ENCODE data around the gene PSMC3. TPM values are rescaled to one million over a fixed set of nuclear protein-coding genes. Genes with fewer than 3 reads are reported as not detected.

Gene PSMC3
- total and polyA plus RNA-seq, 9 of the 15 experiments (the other 6 are each of a cell fraction or from before 2014, with no cell fraction given): 44.3 to 324 (median 240) TPM

- peak overlapping the region in 1 of 2 experiments; percentile 7; a peak in 1 of 4 replicates for H3K9ac ChIP-seq (ENCODE audit: insufficient read depth in 1 of 2, low read depth in 2 of 2, low read length in 2 of 2)
- TF ChIP-seq RBFOX2 (IDR thresholded peaks at IDR 0.05; ENCODE audit: low read depth, low read length) (peak; percentile 36), USF1 (CRISPR knock-in tag; IDR thresholded peaks at IDR 0.05) (no peak), POLR2G (IDR thresholded peaks at IDR 0.05; ENCODE audit: low read depth, low read length) (peak; percentile 58), XRCC4 (IDR thresholded peaks at IDR 0.05; ENCODE audit: extremely low read depth, insufficient read depth, insufficient read length) (no peak), GTF2A2 (tag; IDR thresholded peaks at IDR 0.05) (no peak), POLR2AphosphoS2 (IDR thresholded peaks at IDR 0.05; ENCODE audit: low read length) (no peak)
- H3K27ac ChIP-seq (ENCODE audit: extremely low read depth, low read depth, low read length): no peak overlapping the region
- FAIRE-seq: no peak
- no peak overlapping the region for H2AFZ ChIP-seq (ENCODE audit: low read depth, low read length)
- H3K4me1 ChIP-seq (replicated peaks in 1 of 2; ENCODE audit: control insufficient read depth in 2 of 2, insufficient read depth in 2 of 2, low read length in 2 of 2): peaks cover 0 to 59% of the 10 kb centered on the region in 2 experiments; a peak in 2 of 5 replicates
- H3K9me1 ChIP-seq (ENCODE audit: control insufficient read depth, insufficient read depth, low read length): peaks cover 10% of the 10 kb centered on the region
- no peak overlapping the region for H3K4me3 ChIP-seq
- no peaks in the 10 kb centered on the region for H3K79me2 ChIP-seq (ENCODE audit: control insufficient read depth, insufficient read depth, low read length)
- H3K4me2 ChIP-seq (ENCODE audit: insufficient read depth, low read length): no peak overlapping the region
- intact Hi-C loops (cut with micrococcal nuclease) (no loop called here), in situ Hi-C loops (cut with MboI) (no loop called here)
- ChIA-PET POLR2A (interaction anchor here (0.6 to 2.9 kb wide), 3 partner anchors 9 to 37 kb away, joined by 3 to 23 read pairs (median 6); partner anchors contain the start of gene PSMC3), CTCF (ENCODE audit: low intra/inter-chr PET ratio) (no interaction called here)
- no peak for ATAC-seq
- WGBS (ENCODE audit: insufficient coverage, low coverage, missing lambda C conversion rate): 89% methylated on average over 16 of the region's 19 CpGs
- H3K36me3 ChIP-seq (ENCODE audit: control insufficient read depth, insufficient read depth, low read length): peaks cover 22% of the 10 kb centered on the region
- peaks cover 9% of the 10 kb centered on the region; the same call in 1 of the 2 replicates for H4K20me1 ChIP-seq (replicated peaks; ENCODE audit: control insufficient read depth, insufficient read depth, low read length)
- no TSS peak for BruUV-seq (replicated peaks)
- no peaks in the 10 kb centered on the region for H3K27me3 ChIP-seq (ENCODE audit: control insufficient read depth in 2 of 2, insufficient read depth in 2 of 2, low read length in 2 of 2)
- no peak for DNase-seq (ENCODE audit: extremely low read depth in 1 of 4, low spot score in 3 of 4)
- H3K9me3 ChIP-seq (replicated peaks; ENCODE audit: control insufficient read depth, insufficient read depth, low read depth, low read length): no peaks in the 10 kb centered on the region
Measured at GRCh38 chr11:47414685-47415070, 11.6 kb downstream of the PSMC3 start.
